Neural crest cell (in vitro differentiated cells): ENCODE results near the gene PARP11. TPM values are rescaled to one million over a fixed set of nuclear protein-coding genes. Genes with fewer than 3 reads are reported as not detected.

Experiments used
- DNase-seq: peaks from one replicate; pipeline ENCODE4 v3.0.0; 2021; ENCODE audit warnings: low read depth, mixed read lengths, low spot score
- H3K27ac Mint-ChIP-seq: one replicate; pipeline ENCODE4 v1.8.0; 2021; ENCODE audit warnings: mild to moderate bottlenecking, mixed read lengths; ENCODE audit not compliant: unreplicated experiment
- H3K27me3 Mint-ChIP-seq: 2 replicates; pipeline ENCODE4 v1.8.0; 2021; ENCODE audit warnings: low read depth, mild to moderate bottlenecking, mixed read lengths
- H3K36me3 Mint-ChIP-seq: 2 replicates; pipeline ENCODE4 v1.8.0; 2021; ENCODE audit warnings: low read depth, mild to moderate bottlenecking, mixed read lengths
- H3K4me1 Mint-ChIP-seq: 2 replicates; pipeline ENCODE4 v1.8.0; 2021; ENCODE audit warnings: mixed read lengths
- H3K4me3 Mint-ChIP-seq: one replicate; pipeline ENCODE4 v1.8.0; 2021; ENCODE audit warnings: mild to moderate bottlenecking, mixed read lengths
- H3K9me3 Mint-ChIP-seq: 2 replicates; pipeline ENCODE4 v1.8.0; 2021; ENCODE audit warnings: mixed read lengths
- CTCF ChIP-seq: fragments of 200-600 bp; sonication (generic); conservative IDR thresholded peaks from 2 replicates; pipeline ENCODE4 v1.5.0; 2021; ENCODE audit warnings: antibody characterized with exemption, mild to moderate bottlenecking
- total RNA-seq: library from RNA; stranded (reverse); gene quantifications from 2 replicates; pipeline ENCODE4 v1.2.1, GENCODE V29; 2021

Gene PARP11
- total RNA-seq, 1 donor from 2014 or later, result 17.3 TPM

GRCh38 chr12:3820122-3820521 is 53.1 kb downstream of the PARP11 start:
- H3K4me1 Mint-ChIP-seq, result no peaks in the 10 kb centered on the region
- no peak for DNase-seq
- no peak for TF ChIP-seq CTCF
- H3K27me3 Mint-ChIP-seq, result no peaks in the 10 kb centered on the region
- no peak overlapping the region for H3K4me3 Mint-ChIP-seq
- H3K27ac Mint-ChIP-seq, result no peak overlapping the region
- H3K36me3 Mint-ChIP-seq, result peaks cover 4% of the 10 kb centered on the region
- no peaks in the 10 kb centered on the region for H3K9me3 Mint-ChIP-seq

DNA sequence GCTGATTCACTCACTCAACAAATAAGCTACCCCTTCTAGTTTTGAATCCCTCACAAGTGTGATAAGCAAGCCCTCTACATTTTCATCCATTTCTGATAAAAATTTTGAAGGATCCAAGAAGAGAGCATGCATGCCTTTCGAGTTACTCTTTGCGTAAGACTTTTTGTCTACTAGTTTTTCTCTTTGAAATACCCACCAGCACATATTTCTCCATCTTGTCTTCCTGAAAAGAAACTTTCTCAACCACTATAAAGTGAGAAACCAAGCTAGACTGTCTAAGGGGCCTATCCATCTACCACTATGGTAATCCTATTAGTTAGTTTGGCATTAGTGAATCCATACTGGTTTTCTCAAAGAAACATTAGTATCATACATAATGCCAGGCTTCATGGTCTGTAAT is 56.9 kb downstream of the PARP11 start:
- H3K4me3 Mint-ChIP-seq, result no peak overlapping the region
- no peaks in the 10 kb centered on the region for H3K4me1 Mint-ChIP-seq
- TF ChIP-seq CTCF, result no peak
- H3K27me3 Mint-ChIP-seq, result no peaks in the 10 kb centered on the region
- H3K9me3 Mint-ChIP-seq, result no peaks in the 10 kb centered on the region
- DNase-seq, result no peak
- H3K27ac Mint-ChIP-seq, result no peak overlapping the region
- H3K36me3 Mint-ChIP-seq, result peaks cover 5% of the 10 kb centered on the region

DNA sequence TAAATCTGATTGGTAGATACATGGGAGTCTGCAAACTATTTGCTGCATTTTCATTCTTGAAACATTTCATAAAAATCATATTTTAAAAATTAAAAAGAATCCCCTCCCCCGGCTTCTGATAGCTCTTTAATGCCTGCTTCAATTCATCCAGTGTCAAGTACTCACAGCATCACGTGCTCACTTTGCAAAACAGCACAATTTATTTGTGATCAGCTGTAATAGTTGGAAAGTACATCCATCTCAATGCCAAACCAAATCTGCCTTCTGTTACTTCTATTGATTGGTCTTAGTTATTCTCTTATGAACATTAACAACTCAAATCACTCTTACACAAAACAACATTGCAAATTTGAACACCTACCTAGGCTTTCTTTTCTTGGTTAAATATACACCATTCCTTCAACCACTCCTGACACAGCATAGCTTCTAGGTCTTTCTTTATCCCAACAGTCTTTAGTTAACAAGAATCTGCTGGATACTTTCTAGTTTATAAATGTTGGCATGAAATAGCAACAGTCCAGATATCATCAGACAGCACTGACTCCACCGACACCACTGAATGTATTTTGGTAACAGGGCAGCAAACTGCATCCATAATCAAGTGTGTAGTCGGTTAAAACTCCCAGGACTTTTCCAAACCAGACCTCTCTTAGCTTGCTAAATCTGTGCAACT is 58.0 kb downstream of the PARP11 start:
- Mint-ChIP-seq H3K27me3 (no peaks in the 10 kb centered on the region), H3K27ac (no peak overlapping the region), H3K36me3 (peaks cover 5% of the 10 kb centered on the region), H3K9me3 (no peaks in the 10 kb centered on the region), H3K4me1 (no peaks in the 10 kb centered on the region), H3K4me3 (no peak overlapping the region)
- no peak for TF ChIP-seq CTCF
- no peak for DNase-seq

DNA sequence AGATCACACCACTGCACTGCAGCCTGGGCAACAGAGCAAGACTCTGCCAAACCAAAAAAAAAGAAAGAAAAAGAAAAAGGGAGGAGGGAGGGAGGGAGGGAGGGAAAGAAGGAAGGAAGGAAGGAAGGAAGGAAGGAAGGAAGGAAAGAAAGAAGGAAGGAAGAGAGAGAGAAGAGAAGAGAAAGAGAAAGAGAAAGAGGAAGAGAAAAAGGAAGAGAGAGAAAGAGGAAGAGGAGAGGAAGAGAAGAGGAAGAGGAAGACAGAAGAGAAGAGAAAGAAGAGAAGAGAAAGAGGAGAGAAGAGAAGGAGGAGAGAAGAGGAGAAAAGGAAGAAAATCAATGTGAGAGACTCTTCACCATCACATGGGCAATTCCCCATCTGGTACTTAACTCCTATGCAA is 62.7 kb downstream of the PARP11 start:
- H3K4me3 Mint-ChIP-seq, result no peak overlapping the region
- no peak overlapping the region for H3K27ac Mint-ChIP-seq
- no peaks in the 10 kb centered on the region for H3K9me3 Mint-ChIP-seq
- no peaks in the 10 kb centered on the region for H3K27me3 Mint-ChIP-seq
- no peak for TF ChIP-seq CTCF
- no peaks in the 10 kb centered on the region for H3K4me1 Mint-ChIP-seq
- no peak for DNase-seq
- peaks cover 5% of the 10 kb centered on the region for H3K36me3 Mint-ChIP-seq

- TF ChIP-seq CTCF, result no peak
- Mint-ChIP-seq H3K27ac (no peak overlapping the region), H3K4me1 (no peaks in the 10 kb centered on the region), H3K27me3 (no peaks in the 10 kb centered on the region), H3K9me3 (no peaks in the 10 kb centered on the region), H3K36me3 (peaks cover 5% of the 10 kb centered on the region), H3K4me3 (no peak overlapping the region)
- DNase-seq, result no peak
These were observed 63.2 kb downstream of the PARP11 start for GRCh38 chr12:3810016-3810370.
